IMR-90 (cell line): ENCODE measurements around the gene ZSCAN25. TPM values are rescaled to one million over a fixed set of nuclear protein-coding genes. Genes with fewer than 3 reads are reported as not detected.

Source experiments
- ATAC-seq: fragments of 200-7000 bp; cut with Tn5 transposase; 2 replicates; pipeline ENCODE4 v1.9.1; 2020; ENCODE audit warnings: low read depth, mild to moderate bottlenecking, moderate library complexity
- BruUV-seq: library from RNA; stranded (reverse); fragments of 400-500 nt; replicated peaks from 2 replicates; lab custom pipeline; 2021; lab: Mats Ljungman, UMichigan
- CTCF ChIA-PET: fragments of 300-600 bp; formaldehyde crosslinking; extraction: SDS; loops from one replicate; lab custom pipeline; 2021; ENCODE audit warnings: antibody characterized with exemption; lab: Yijun Ruan, JAX
- POLR2A ChIA-PET: fragments of 300-600 bp; sonication (Branson Sonifier 250); formaldehyde crosslinking; loops from one replicate; lab custom pipeline; 2022; ENCODE audit warnings: antibody characterized with exemption; ENCODE audit not compliant: unreplicated experiment; lab: Charles Lee
- DNase-seq: peaks from one replicate; pipeline ENCODE4 v3.0.0; 2013
- H2AFZ ChIP-seq: replicated peaks from 2 replicates; pipeline ENCODE3; 2013; ENCODE audit warnings: low read length, mild to moderate bottlenecking; ENCODE audit not compliant: poor library complexity
- H2AK5ac ChIP-seq: 2 replicates; pipeline ENCODE4 v1.6.1; 2013; ENCODE audit warnings: low read depth, low read length, inconsistent platforms
- H2AK9ac ChIP-seq: replicated peaks from 2 replicates; pipeline ENCODE3; 2013; ENCODE audit warnings: mild to moderate bottlenecking, low read depth, low read length, moderate library complexity; ENCODE audit not compliant: poor library complexity
- H2BK120ac ChIP-seq: 2 replicates; pipeline ENCODE4 v1.6.1; 2013; ENCODE audit warnings: low read depth, low read length, inconsistent platforms
- H2BK15ac ChIP-seq: 3 replicates; pipeline ENCODE4 v1.6.1; 2013; ENCODE audit warnings: low read depth, low read length, inconsistent platforms
- H2BK20ac ChIP-seq: 2 replicates; pipeline ENCODE4 v1.6.1; 2013; ENCODE audit warnings: low read depth, mild to moderate bottlenecking, inconsistent platforms, low read length, moderate library complexity
- H2BK5ac ChIP-seq: 2 replicates; pipeline ENCODE4 v1.6.1; 2013; ENCODE audit warnings: mild to moderate bottlenecking, low read depth, low read length, inconsistent platforms; ENCODE audit not compliant: poor library complexity, severe bottlenecking
- H3K14ac ChIP-seq: replicated peaks from 2 replicates; pipeline ENCODE4 v1.6.1; 2013; ENCODE audit warnings: low read depth, low read length, inconsistent platforms
- H3K18ac ChIP-seq: 2 replicates; pipeline ENCODE4 v1.6.1; 2013; ENCODE audit warnings: low read depth, low read length, control low read depth
- H3K23ac ChIP-seq: 2 replicates; pipeline ENCODE4 v1.6.1; 2013; ENCODE audit warnings: low read depth, low read length, inconsistent platforms
- H3K27ac ChIP-seq: 2 replicates; pipeline ENCODE4 v1.5.1; 2013; ENCODE audit warnings: mild to moderate bottlenecking, control low read depth, low read length; ENCODE audit not compliant: insufficient read depth
- H3K27me3 ChIP-seq: 2 replicates; pipeline ENCODE4 v1.6.1; 2013; ENCODE audit warnings: low read length; ENCODE audit not compliant: control insufficient read depth, insufficient read depth
- H3K36me3 ChIP-seq: 2 replicates; pipeline ENCODE4 v1.6.1; 2013; ENCODE audit warnings: low read length, mixed read lengths; ENCODE audit not compliant: control insufficient read depth, insufficient read depth
- H3K4ac ChIP-seq: 2 replicates; pipeline ENCODE4 v1.6.1; 2013; ENCODE audit warnings: low read depth, low read length, inconsistent platforms
- H3K4me1 ChIP-seq: 2 replicates; pipeline ENCODE4 v1.6.1; 2013; ENCODE audit warnings: low read length, mixed read lengths; ENCODE audit not compliant: control insufficient read depth, insufficient read depth
- H3K4me2 ChIP-seq: 2 replicates; pipeline ENCODE4 v1.6.1; 2013; ENCODE audit warnings: low read depth, mild to moderate bottlenecking, control low read depth, low read length, moderate library complexity
- H3K4me3 ChIP-seq: 2 replicates; pipeline ENCODE4 v1.5.1; 2013; ENCODE audit warnings: low read depth, mild to moderate bottlenecking, control low read depth, low read length, moderate library complexity; ENCODE audit not compliant: insufficient read depth
- H3K56ac ChIP-seq: 2 replicates; pipeline ENCODE4 v1.6.1; 2013; ENCODE audit warnings: low read length, inconsistent platforms; ENCODE audit not compliant: insufficient read depth; ENCODE audit errors: extremely low read depth
- H3K79me1 ChIP-seq, 2 experiments: 2 replicates each; pipeline ENCODE4 v1.6.1; 2013; ENCODE audit warnings: low read length in 2 of 2, inconsistent platforms in 1 of 2, low read depth in 1 of 2
- H3K9ac ChIP-seq: 2 replicates; pipeline ENCODE4 v1.6.1; 2013; ENCODE audit warnings: low read depth, low read length, control low read depth
- H3K9me1 ChIP-seq: 2 replicates; pipeline ENCODE4 v1.6.1; 2013; ENCODE audit warnings: low read length, inconsistent platforms; ENCODE audit not compliant: insufficient read depth
- H3K9me3 ChIP-seq: 2 replicates; pipeline ENCODE4 v1.6.1; 2013; ENCODE audit warnings: low read length; ENCODE audit not compliant: control insufficient read depth, insufficient read depth
- H4K20me1 ChIP-seq: 2 replicates; pipeline ENCODE4 v1.6.1; 2013; ENCODE audit warnings: low read length, inconsistent platforms; ENCODE audit not compliant: insufficient read depth
- H4K5ac ChIP-seq: 2 replicates; pipeline ENCODE4 v1.6.1; 2013; ENCODE audit warnings: mild to moderate bottlenecking, low read depth, low read length, control low read depth
- H4K8ac ChIP-seq, 2 experiments: 2 replicates each; pipeline ENCODE4 v1.6.1; 2013; ENCODE audit warnings: low read depth in 2 of 2, low read length in 2 of 2, control low read depth in 1 of 2, inconsistent platforms in 1 of 2
- H4K91ac ChIP-seq: 2 replicates; pipeline ENCODE4 v1.6.1; 2013; ENCODE audit warnings: low read depth, low read length, inconsistent platforms; ENCODE audit not compliant: insufficient read depth
- CEBPB ChIP-seq: IDR thresholded peaks from 2 replicates; pipeline ENCODE4 v1.6.1; 2012; ENCODE audit warnings: low read depth, low read length, improper control_type of control experiment
- CTCF ChIP-seq: conservative IDR thresholded peaks from 2 replicates; pipeline ENCODE4 v1.5.1; 2012; ENCODE audit warnings: mild to moderate bottlenecking, low read depth, low read length, improper control_type of control experiment
- ELK1 ChIP-seq: fragments of 150-350 bp; IDR thresholded peaks from 2 replicates; pipeline ENCODE4 v1.6.1; 2016; ENCODE audit warnings: low read depth, mild to moderate bottlenecking, low read length, moderate library complexity, borderline replicate concordance
- FOS ChIP-seq: fragments of 150-350 bp; IDR thresholded peaks from 2 replicates; pipeline ENCODE4 v1.6.1; 2016; ENCODE audit warnings: low read depth, low read length
- MAZ ChIP-seq: IDR thresholded peaks from 2 replicates; pipeline ENCODE4 v1.6.1; 2012; ENCODE audit warnings: low read depth, mild to moderate bottlenecking, low read length, improper control_type of control experiment, moderate library complexity, borderline replicate concordance
- MXI1 ChIP-seq: IDR thresholded peaks from 2 replicates; pipeline ENCODE4 v1.6.1; 2012; ENCODE audit warnings: low read depth, mild to moderate bottlenecking, low read length, moderate library complexity, borderline replicate concordance
- NFE2L2 ChIP-seq: fragments of 150-350 bp; IDR thresholded peaks from 2 replicates; pipeline ENCODE4 v1.6.1; 2016; ENCODE audit warnings: low read depth, mild to moderate bottlenecking, low read length
- POLR2A ChIP-seq: IDR thresholded peaks from 2 replicates; pipeline ENCODE4 v1.6.1; 2012; ENCODE audit warnings: mild to moderate bottlenecking, low read depth, low read length
- RAD21 ChIP-seq: IDR thresholded peaks from 2 replicates; pipeline ENCODE4 v1.6.1; 2012; ENCODE audit warnings: low read length, improper control_type of control experiment
- RCOR1 ChIP-seq: IDR thresholded peaks from 2 replicates; pipeline ENCODE4 v1.6.1; 2012; ENCODE audit warnings: mild to moderate bottlenecking, low read length, improper control_type of control experiment; ENCODE audit not compliant: insufficient replicate concordance
- SMC3 ChIP-seq: fragments of 150-350 bp; IDR thresholded peaks from 2 replicates; pipeline ENCODE4 v1.6.1; 2016; ENCODE audit warnings: low read depth, mild to moderate bottlenecking, antibody characterized with exemption, low read length, moderate library complexity
- USF2 ChIP-seq: fragments of 150-350 bp; IDR thresholded peaks from 2 replicates; pipeline ENCODE4 v1.6.1; 2017; ENCODE audit warnings: mild to moderate bottlenecking, antibody characterized with exemption, low read length, low read depth
- WGBS, 2 experiments: methylation state at CpG; one replicate each; pipeline versions ENCODE4 v1.1.5 to v1.1.7; 2013; ENCODE audit warnings: missing lambda C conversion rate in 2 of 2; ENCODE audit not compliant: insufficient read length in 1 of 2; ENCODE audit errors: extremely low coverage in 2 of 2; 5-methylcytosine and 5-hydroxymethylcytosine counted together
- dilution Hi-C: fragments of 300-500 bp; cut with HindIII; formaldehyde crosslinking; loops from one replicate; pipeline ENCODE4 v1.14.3; 2018; ENCODE audit warnings: low sequenced_read_pairs; ENCODE audit not compliant: unreplicated experiment
- in situ Hi-C: fragments of 300-500 bp; cut with MboI; formaldehyde crosslinking; loops from 3 replicates; pipeline ENCODE4 v1.14.3; 2019; ENCODE audit warnings: low sequenced_read_pairs, inconsistent platforms, mixed read lengths
- intact Hi-C: fragments of 100-400 bp; cut with micrococcal nuclease; formaldehyde crosslinking; loops from 2 replicates; pipeline ENCODE4 v1.10.0; 2022
- polyA plus RNA-seq, 3 experiments: library from polyadenylated mRNA; depleted of rRNA; stranded (reverse); fragments of >200 nt; gene quantifications; 2 replicates each; pipeline ENCODE4 v1.2.3, GENCODE V29; 2012; ENCODE audit warnings: low replicate concordance in 1 of 3
- total RNA-seq: library from RNA; depleted of rRNA; stranded (reverse); fragments of >200 nt; gene quantifications from 2 replicates; pipeline ENCODE4 v1.2.3, GENCODE V29; 2012

Gene ZSCAN25
- total and polyA plus RNA-seq, 2 of the 4 experiments (the other 2 are of a cell fraction), result 6.2 to 9.0 TPM

GRCh38 chr7:99677013-99677647 is 60.4 kb downstream of the ZSCAN25 start:
- H4K5ac ChIP-seq, result no peak overlapping the region
- no peaks in the 10 kb centered on the region; the same call in 1 of the 2 replicates for H3K27me3 ChIP-seq
- no TSS peak for BruUV-seq
- no peaks in the 10 kb centered on the region for H3K36me3 ChIP-seq
- H2BK5ac ChIP-seq, result no peak overlapping the region
- ATAC-seq (no peak), DNase-seq (no peak)
- no peaks in the 10 kb centered on the region; the same call in 1 of the 2 replicates for H3K9me1 ChIP-seq
- H2AK5ac ChIP-seq, result no peak overlapping the region
- no peak overlapping the region for H3K27ac ChIP-seq
- H3K23ac ChIP-seq, result no peak overlapping the region
- no peak overlapping the region for H2BK20ac ChIP-seq
- H4K8ac ChIP-seq, result no peak overlapping the region
- no peak overlapping the region for H3K56ac ChIP-seq
- no peaks in the 10 kb centered on the region for H4K20me1 ChIP-seq
- H3K9ac ChIP-seq, result no peak overlapping the region
- ChIA-PET CTCF (no interaction called here), POLR2A (no interaction called here)
- no peaks in the 10 kb centered on the region for H3K4me1 ChIP-seq
- TF ChIP-seq RAD21 (no peak), CEBPB (no peak), CTCF (no peak), POLR2A (no peak), USF2 (no peak), SMC3 (no peak), MXI1 (no peak), RCOR1 (no peak), FOS (no peak), MAZ (no peak), ELK1 (no peak), NFE2L2 (no peak)
- H3K79me1 ChIP-seq, result no peaks in the 10 kb centered on the region
- no peak overlapping the region for H2BK120ac ChIP-seq
- H2BK15ac ChIP-seq, result no peak overlapping the region
- WGBS, 2 experiments, result 0% methylated on average over 1 of the region's 4 CpGs; no CpG with 5 or more reads in 1 of the 2 experiments
- no peak overlapping the region for H4K91ac ChIP-seq
- no peak overlapping the region for H3K4me2 ChIP-seq
- H3K4me3 ChIP-seq, result no peak overlapping the region
- no peak overlapping the region for H3K14ac ChIP-seq
- no peak overlapping the region for H2AFZ ChIP-seq
- in situ Hi-C loops, result no loop called here
- dilution Hi-C loops, result no loop called here
- intact Hi-C loops, result no loop called here
- no peak overlapping the region for H3K18ac ChIP-seq
- no peak overlapping the region for H3K4ac ChIP-seq
- no peak overlapping the region for H2AK9ac ChIP-seq
- H3K9me3 ChIP-seq, result no peaks in the 10 kb centered on the region
